ENCODE data around the gene TMLHE.
"Not testable (repeated sequence)": the region's sequence is repeated elsewhere in the genome, so short reads cannot be mapped to it uniquely, and the experiment has no call there.

Gene TMLHE

GRCh38 chrX:155491421-155491820 lies 121.3 kb downstream of the TMLHE start:
- DNase-seq: not testable (repeated sequence)

GRCh38 chrX:155477136-155477535 lies 135.6 kb downstream of the TMLHE start:
- not testable (repeated sequence) for DNase-seq

- not testable (repeated sequence) for DNase-seq
Measured at GRCh38 chrX:155466269-155466938, 146.3 kb downstream of the TMLHE start.

GRCh38 chrX:155460501-155460900 lies 152.3 kb downstream of the TMLHE start:
- not testable (repeated sequence) for DNase-seq

GRCh38 chrX:155458471-155458870 lies 154.3 kb downstream of the TMLHE start, which contains the start of gene F8A3:
Gene F8A3, minus strand, starts transcription at chrX:155458620. Its CDS starts 20 bp downstream, at chrX:155458600.
- DNase-seq: not testable (repeated sequence)

- not testable (repeated sequence) for DNase-seq
Measured at GRCh38 chrX:155457761-155458447, 154.8 kb downstream of the TMLHE start.

GRCh38 chrX:155441097-155441496 lies 171.7 kb downstream of the TMLHE start:
- DNase-seq: no peak

Measured in NCI-H1105 (cell line).